H9 (cell line): ENCODE results near the gene ZDHHC16. TPM values are rescaled to one million over a fixed set of nuclear protein-coding genes. Genes with fewer than 3 reads are reported as not detected.

Source experiments
- DNase-seq: peaks from one replicate; pipeline ENCODE4 v3.0.0-alpha.2; 2017
- H2AFZ ChIP-seq: one replicate; pipeline ENCODE4 v1.6.1; 2013; ENCODE audit warnings: mild to moderate bottlenecking, low read length, control low read depth, moderate library complexity
- H2AK5ac ChIP-seq: 2 replicates; pipeline ENCODE4 v1.6.1; 2013; ENCODE audit warnings: low read length, control low read depth, mixed read lengths; ENCODE audit not compliant: insufficient read length
- H2BK120ac ChIP-seq: one replicate; pipeline ENCODE4 v1.6.1; 2013; ENCODE audit warnings: low read depth, mild to moderate bottlenecking, low read length, control low read depth, inconsistent platforms; ENCODE audit not compliant: poor library complexity, severe bottlenecking
- H2BK12ac ChIP-seq: 2 replicates; pipeline ENCODE4 v1.6.1; 2013; ENCODE audit warnings: low read length, control low read depth, mixed read lengths, low read depth; ENCODE audit not compliant: insufficient read length
- H2BK15ac ChIP-seq: 2 replicates; pipeline ENCODE4 v1.6.1; 2013; ENCODE audit warnings: low read depth, low read length, control low read depth
- H2BK20ac ChIP-seq: one replicate; pipeline ENCODE4 v1.6.1; 2013; ENCODE audit warnings: low read depth, mild to moderate bottlenecking, low read length, control low read depth, inconsistent platforms; ENCODE audit not compliant: poor library complexity, severe bottlenecking
- H2BK5ac ChIP-seq: 2 replicates; pipeline ENCODE4 v1.6.1; 2013; ENCODE audit warnings: low read length, control low read depth, mixed read lengths; ENCODE audit not compliant: insufficient read length
- H3K14ac ChIP-seq: 2 replicates; pipeline ENCODE4 v1.6.1; 2013; ENCODE audit warnings: low read length, control low read depth; ENCODE audit not compliant: insufficient read depth
- H3K18ac ChIP-seq: 2 replicates; pipeline ENCODE4 v1.6.1; 2013; ENCODE audit warnings: low read depth, mild to moderate bottlenecking, mixed read lengths, low read length, control low read depth; ENCODE audit not compliant: insufficient read length
- H3K23ac ChIP-seq: 2 replicates; pipeline ENCODE4 v1.6.1; 2013; ENCODE audit warnings: low read length, control low read depth, mixed read lengths, low read depth; ENCODE audit not compliant: insufficient read length
- H3K23me2 ChIP-seq: 2 replicates; pipeline ENCODE4 v1.6.1; 2013; ENCODE audit warnings: low read depth, mild to moderate bottlenecking, mixed read lengths, low read length, control low read depth; ENCODE audit not compliant: insufficient read length, poor library complexity, severe bottlenecking
- H3K27ac ChIP-seq: 2 replicates; pipeline ENCODE4 v1.5.1; 2013; ENCODE audit warnings: low read length, control low read depth, mixed read lengths, low read depth; ENCODE audit not compliant: insufficient read length
- H3K27me3 ChIP-seq: 2 replicates; pipeline ENCODE4 v1.6.1; 2013; ENCODE audit warnings: low read length, control low read depth, inconsistent platforms; ENCODE audit not compliant: insufficient read depth
- H3K4ac ChIP-seq: 2 replicates; pipeline ENCODE4 v1.6.1; 2013; ENCODE audit warnings: low read depth, mild to moderate bottlenecking, control low read depth, inconsistent platforms, low read length, moderate library complexity
- H3K4me1 ChIP-seq: 2 replicates; pipeline ENCODE4 v1.6.1; 2013; ENCODE audit warnings: low read length, control low read depth, inconsistent platforms; ENCODE audit not compliant: insufficient read depth
- H3K4me2 ChIP-seq: 2 replicates; pipeline ENCODE4 v1.6.1; 2013; ENCODE audit warnings: low read length, control low read depth, mixed read lengths; ENCODE audit not compliant: insufficient read length, insufficient read depth
- H3K56ac ChIP-seq: 2 replicates; pipeline ENCODE4 v1.6.1; 2013; ENCODE audit warnings: low read depth, mild to moderate bottlenecking, mixed read lengths, low read length, control low read depth; ENCODE audit not compliant: insufficient read length
- H3K79me1 ChIP-seq: 2 replicates; pipeline ENCODE4 v1.6.1; 2013; ENCODE audit warnings: low read depth, mild to moderate bottlenecking, moderate library complexity, low read length, control low read depth, inconsistent platforms; ENCODE audit not compliant: insufficient read depth, poor library complexity, severe bottlenecking
- H3K79me2 ChIP-seq: 2 replicates; pipeline ENCODE4 v1.6.1; 2013; ENCODE audit warnings: low read length, control low read depth, inconsistent platforms; ENCODE audit not compliant: insufficient read depth
- H3K9ac ChIP-seq: 2 replicates; pipeline ENCODE4 v1.6.1; 2013; ENCODE audit warnings: low read length, control low read depth, mixed read lengths; ENCODE audit not compliant: insufficient read length; ENCODE audit errors: extremely low read depth
- H3K9me3 ChIP-seq: one replicate; pipeline ENCODE4 v1.6.1; 2013; ENCODE audit warnings: low read depth, low read length, inconsistent platforms; ENCODE audit not compliant: control insufficient read depth
- H3T11ph ChIP-seq: one replicate; pipeline ENCODE4 v1.6.1; 2013; ENCODE audit warnings: mild to moderate bottlenecking, low read length, control low read depth, inconsistent platforms
- H4K20me1 ChIP-seq: one replicate; pipeline ENCODE4 v1.6.1; 2013; ENCODE audit not compliant: control insufficient read depth, insufficient read length, insufficient read depth
- H4K5ac ChIP-seq: 2 replicates; pipeline ENCODE4 v1.6.1; 2013; ENCODE audit warnings: low read depth, mild to moderate bottlenecking, mixed read lengths, low read length, control low read depth; ENCODE audit not compliant: insufficient read length
- H4K8ac ChIP-seq: replicated peaks from 2 replicates; pipeline ENCODE4 v1.6.1; 2013; ENCODE audit warnings: low read length, control low read depth, mixed read lengths, low read depth; ENCODE audit not compliant: insufficient read length
- H4K91ac ChIP-seq: 2 replicates; pipeline ENCODE4 v1.6.1; 2013; ENCODE audit warnings: low read depth, mild to moderate bottlenecking, moderate library complexity, mixed read lengths, low read length, control low read depth; ENCODE audit not compliant: insufficient read length
- H3K27ac Mint-ChIP-seq, 3 experiments: 2 replicates in 2 of 3; 3 replicates in 1 of 3; pipeline ENCODE4 v1.8.0; 2020 to 2021; ENCODE audit warnings: mixed read lengths in 3 of 3, mild to moderate bottlenecking in 1 of 3, moderate library complexity in 1 of 3
- H3K27me3 Mint-ChIP-seq: 2 replicates; pipeline ENCODE4 v1.8.0; 2021; ENCODE audit warnings: low read depth, mild to moderate bottlenecking, moderate library complexity, mixed read lengths
- H3K36me3 Mint-ChIP-seq, 3 experiments: 2 replicates in 2 of 3; 3 replicates in 1 of 3; pipeline ENCODE4 v1.8.0; 2020 to 2021; ENCODE audit warnings: low read depth in 3 of 3, mixed read lengths in 3 of 3; ENCODE audit not compliant: insufficient read depth in 1 of 3
- H3K4me1 Mint-ChIP-seq, 2 experiments: 2 replicates each; pipeline ENCODE4 v1.8.0; 2020; ENCODE audit warnings: mixed read lengths in 2 of 2
- H3K4me3 Mint-ChIP-seq, 2 experiments: 2 replicates in 1 of 2; 3 replicates in 1 of 2; pipeline ENCODE4 v1.8.0; 2020 to 2021; ENCODE audit warnings: mild to moderate bottlenecking in 2 of 2, mixed read lengths in 2 of 2, moderate library complexity in 1 of 2
- H3K9me3 Mint-ChIP-seq, 2 experiments: 2 replicates in 1 of 2; 3 replicates in 1 of 2; pipeline ENCODE4 v1.8.0; 2020; ENCODE audit warnings: mild to moderate bottlenecking in 2 of 2, mixed read lengths in 2 of 2, moderate library complexity in 1 of 2
- WGBS: extraction: QIAGEN DNeasy Blood & Tissue Kit; methylation state at CpG from one replicate; pipeline ENCODE4 v1.1.7; 2013; ENCODE audit warnings: missing lambda C conversion rate, low lambda C conversion rate, mixed read lengths; ENCODE audit not compliant: insufficient read length; ENCODE audit errors: extremely low coverage; 5-methylcytosine and 5-hydroxymethylcytosine counted together
- total RNA-seq: library from RNA; stranded (reverse); gene quantifications from 2 replicates; pipeline ENCODE4 v1.2.1, GENCODE V29; 2021
- TF ChIP-seq, protein P1 (sequence below): fragments of 200-600 bp; sonication (generic); conservative IDR thresholded peaks from 3 replicates; pipeline ENCODE4 v1.8.0; 2021; ENCODE audit warnings: antibody characterized with exemption, mild to moderate bottlenecking

Gene ZDHHC16
- total RNA-seq, 1 experiment from 2014 or later = 45.4 TPM

DNA sequence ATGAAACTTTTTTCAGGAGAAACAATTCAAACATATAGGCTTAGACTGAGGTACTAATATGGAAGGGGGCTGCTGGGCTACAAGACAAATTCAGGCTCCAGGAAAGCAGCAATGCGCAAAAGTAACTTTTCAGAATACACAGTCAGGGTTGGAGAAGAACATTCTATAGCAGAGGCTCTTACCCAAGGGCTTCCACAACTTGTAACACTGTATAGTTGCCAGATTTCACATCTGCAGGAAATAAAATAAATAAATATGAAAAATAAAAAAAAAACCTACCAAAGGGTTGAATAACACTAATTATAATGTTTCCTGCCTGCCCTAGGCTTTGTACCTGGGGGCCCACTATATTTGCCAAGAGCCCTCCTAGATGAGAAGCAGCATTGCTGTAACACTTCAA, 37.9 kb downstream of the ZDHHC16 start:
- H3K79me2 ChIP-seq = peaks cover 3% of the 10 kb centered on the region; the same call in 1 of the 2 replicates
- WGBS = no CpG with 5 or more reads among the region's 1 CpG

More for the DNA sequence above, 37.9 kb downstream of the ZDHHC16 start:
- H3K23ac ChIP-seq = no peak overlapping the region
- H3T11ph ChIP-seq = no peak overlapping the region
- H3K9me3 ChIP-seq = no peaks in the 10 kb centered on the region
- H3K36me3 Mint-ChIP-seq = peaks cover 0 to 31% (median 27%) of the 10 kb centered on the region in 3 experiments; a peak in 6 of 7 replicates
- no peak overlapping the region for H4K8ac ChIP-seq
- H4K5ac ChIP-seq = no peak overlapping the region
- H3K9ac ChIP-seq = no peak overlapping the region
- no peaks in the 10 kb centered on the region for H3K23me2 ChIP-seq
- no peaks in the 10 kb centered on the region for H3K9me3 Mint-ChIP-seq
- H3K4me3 Mint-ChIP-seq = no peak overlapping the region
- H3K4me1 ChIP-seq = peaks cover 4% of the 10 kb centered on the region; the same call in 1 of the 2 replicates
- no peaks in the 10 kb centered on the region for H4K20me1 ChIP-seq
- no peaks in the 10 kb centered on the region for H3K27me3 ChIP-seq
- peaks cover 20 to 21% of the 10 kb centered on the region in 2 experiments for H3K4me1 Mint-ChIP-seq
- H2BK5ac ChIP-seq = no peak overlapping the region
- no peaks in the 10 kb centered on the region for H3K27me3 Mint-ChIP-seq
- no peak overlapping the region for H3K14ac ChIP-seq
- H3K79me1 ChIP-seq = peaks cover 12% of the 10 kb centered on the region
- no peak overlapping the region for H2BK120ac ChIP-seq
- DNase-seq = no peak
- H3K4ac ChIP-seq = no peak overlapping the region
- no peak overlapping the region for H2AK5ac ChIP-seq
- no peak overlapping the region for H3K27ac Mint-ChIP-seq
- H4K91ac ChIP-seq = no peak overlapping the region
- no peak overlapping the region for H2BK12ac ChIP-seq
- H2BK15ac ChIP-seq = no peak overlapping the region
- H2BK20ac ChIP-seq = no peak overlapping the region
- no peak overlapping the region for H3K18ac ChIP-seq
- no peak overlapping the region for H3K27ac ChIP-seq
- no peak overlapping the region for H3K4me2 ChIP-seq
- H3K56ac ChIP-seq = no peak overlapping the region
- TF ChIP-seq, protein P1, sequence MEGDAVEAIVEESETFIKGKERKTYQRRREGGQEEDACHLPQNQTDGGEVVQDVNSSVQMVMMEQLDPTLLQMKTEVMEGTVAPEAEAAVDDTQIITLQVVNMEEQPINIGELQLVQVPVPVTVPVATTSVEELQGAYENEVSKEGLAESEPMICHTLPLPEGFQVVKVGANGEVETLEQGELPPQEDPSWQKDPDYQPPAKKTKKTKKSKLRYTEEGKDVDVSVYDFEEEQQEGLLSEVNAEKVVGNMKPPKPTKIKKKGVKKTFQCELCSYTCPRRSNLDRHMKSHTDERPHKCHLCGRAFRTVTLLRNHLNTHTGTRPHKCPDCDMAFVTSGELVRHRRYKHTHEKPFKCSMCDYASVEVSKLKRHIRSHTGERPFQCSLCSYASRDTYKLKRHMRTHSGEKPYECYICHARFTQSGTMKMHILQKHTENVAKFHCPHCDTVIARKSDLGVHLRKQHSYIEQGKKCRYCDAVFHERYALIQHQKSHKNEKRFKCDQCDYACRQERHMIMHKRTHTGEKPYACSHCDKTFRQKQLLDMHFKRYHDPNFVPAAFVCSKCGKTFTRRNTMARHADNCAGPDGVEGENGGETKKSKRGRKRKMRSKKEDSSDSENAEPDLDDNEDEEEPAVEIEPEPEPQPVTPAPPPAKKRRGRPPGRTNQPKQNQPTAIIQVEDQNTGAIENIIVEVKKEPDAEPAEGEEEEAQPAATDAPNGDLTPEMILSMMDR = no peak
- no peak overlapping the region for H2AFZ ChIP-seq
